Psoas muscle (tissue), 8 donors: ENCODE measurements around the gene OCA2. TPM values are rescaled to one million over a fixed set of nuclear protein-coding genes. Genes with fewer than 3 reads are reported as not detected.

ENCODE experiments used
- ATAC-seq, 4 donors: fragments of 200-7000 bp; cut with Tn5 transposase; one replicate each; pipeline ENCODE4 v1.9.1; 2020; ENCODE audit warnings: moderate library complexity in 3 of 4, mild to moderate bottlenecking in 2 of 4
- DNase-seq, 2 donors: peaks; one replicate each; pipeline ENCODE4 v3.0.0-alpha.2; 2020
- H3K27ac ChIP-seq: fragments of 200-600 bp; one replicate; pipeline ENCODE4 v1.8.0; 2022
- H3K27me3 ChIP-seq, 3 donors: fragments of 200-600 bp in 1 of 3; one replicate each; pipeline versions ENCODE4 v1.6.1 to v1.8.0; 2013 to 2022; ENCODE audit warnings: low read length in 2 of 3, mild to moderate bottlenecking in 2 of 3, moderate library complexity in 1 of 3; ENCODE audit not compliant: insufficient read depth in 3 of 3
- H3K36me3 ChIP-seq, 2 donors: fragments of 200-600 bp in 1 of 2; one replicate each; pipeline versions ENCODE4 v1.6.1 to v1.8.0; 2013 to 2022; ENCODE audit warnings: low read depth in 1 of 2, mild to moderate bottlenecking in 1 of 2, moderate library complexity in 1 of 2; ENCODE audit not compliant: insufficient read depth in 1 of 2
- H3K4me1 ChIP-seq: fragments of 200-600 bp; one replicate; pipeline ENCODE4 v1.8.0; 2022
- H3K4me3 ChIP-seq: fragments of 200-600 bp; one replicate; pipeline ENCODE4 v1.8.0; 2022; ENCODE audit warnings: mild to moderate bottlenecking
- H3K9me3 ChIP-seq: fragments of 200-600 bp; one replicate; pipeline ENCODE4 v1.8.0; 2022
- CTCF ChIP-seq: fragments of 200-600 bp; IDR thresholded peaks from one replicate; pipeline ENCODE4 v1.8.0; 2022; ENCODE audit warnings: antibody characterized with exemption
- WGBS, 3 donors: extraction: QIAGEN DNeasy Blood & Tissue Kit; methylation state at CpG; one replicate each; pipeline versions ENCODE4 v1.1.6 to v1.1.7; 2013; 5-methylcytosine and 5-hydroxymethylcytosine counted together
- intact Hi-C, 2 donors: fragments of 100-400 bp; cut with DNase I; formaldehyde crosslinking; loops; one replicate each; pipeline versions ENCODE4 v1.11.0 to v1.14.2; 2022
- polyA plus RNA-seq, 3 donors: library from polyadenylated mRNA; stranded (reverse); fragments of 200-250 nt; gene quantifications; one replicate each; pipeline ENCODE4 v1.2.3, GENCODE V29; 2013
- total RNA-seq, 4 donors: library from RNA; stranded (reverse); fragmentation: NEBNext Ultra II Directional in 2 of 4; extraction: Animal tissue kit (Norgen Biotek cat#: 25700) in 2 of 4; gene quantifications; one replicate each; pipeline versions ENCODE4 v1.2.1 to v1.2.4, GENCODE V29; 2021 to 2023
- donor health status: healthy with polysubstance abuse.
- donor health status: DM: no; HTN: no; CAD: no; lungs with moderate emphysema.
- donor health status: Bipolar disorder and iron deficiency.
- donor health status: healthy.
- donor health status: DM: yes; HTN: yes; CAD: no.
- donor health status: DM: no; HTN: no; CAD: no.
- donor health status: DM: no; HTN: no; CAD: no.
- donor health status: DM: yes; HTN: yes; CAD: no.

OCA2 gene
- total and polyA plus RNA-seq, 7 donors: 0.03 to 0.52 (median 0.17) TPM; not detected in 2

GRCh38 chr15:27951191-27951890, 147.8 kb downstream of the OCA2 start:
- H3K4me1 ChIP-seq: no peaks in the 10 kb centered on the region
- no peak for ATAC-seq
- no peak overlapping the region for H3K4me3 ChIP-seq
- WGBS, 3 donors: 85 to 90% (median 85%) methylated on average over 13 of the region's 13 CpGs
- no peak for DNase-seq
- H3K27me3 ChIP-seq: no peaks in the 10 kb centered on the region
- intact Hi-C loops: no loop called here
- no peak for TF ChIP-seq CTCF
- H3K36me3 ChIP-seq: no peaks in the 10 kb centered on the region
- no peak overlapping the region for H3K27ac ChIP-seq
- H3K9me3 ChIP-seq: no peaks in the 10 kb centered on the region

GRCh38 chr15:27949089-27949488, 150.0 kb downstream of the OCA2 start:
- Histone ChIP-seq H3K4me1 (no peaks in the 10 kb centered on the region), H3K27me3 (no peaks in the 10 kb centered on the region), H3K4me3 (no peak overlapping the region), H3K27ac (no peak overlapping the region), H3K9me3 (no peaks in the 10 kb centered on the region), H3K36me3 (no peaks in the 10 kb centered on the region)
- intact Hi-C loops: no loop called here
- 78 to 87% (median 83%) methylated on average over 10 of the region's 10 CpGs for WGBS, 3 donors
- TF ChIP-seq CTCF: no peak
- DNase-seq: no peak
- ATAC-seq: no peak

- H3K27me3 ChIP-seq: no peaks in the 10 kb centered on the region
These were observed 159.9 kb downstream of the OCA2 start for GRCh38 chr15:27939246-27939645.

GRCh38 chr15:27937851-27938250, 161.3 kb downstream of the OCA2 start:
- Histone ChIP-seq H3K27me3 (peaks cover 0 to 2% (median 0%) of the 10 kb centered on the region in 3 donors), H3K36me3 (no peaks in the 10 kb centered on the region), H3K9me3 (no peaks in the 10 kb centered on the region), H3K4me1 (no peaks in the 10 kb centered on the region), H3K27ac (no peak overlapping the region), H3K4me3 (no peak overlapping the region)
- intact Hi-C loops: no loop called here
- WGBS, 3 donors: 67 to 70% (median 68%) methylated on average over 1 of the region's 1 CpG
- DNase-seq (no peak), ATAC-seq (no peak)
- no peak for TF ChIP-seq CTCF

More at GRCh38 chr15:27939246-27939645, 159.9 kb downstream of the OCA2 start:
- Histone ChIP-seq H3K27ac (no peak overlapping the region), H3K4me3 (no peak overlapping the region), H3K9me3 (no peaks in the 10 kb centered on the region), H3K4me1 (no peaks in the 10 kb centered on the region), H3K36me3 (no peaks in the 10 kb centered on the region)
- intact Hi-C loops: no loop called here
- no peak for TF ChIP-seq CTCF
- 62 to 86% (median 84%) methylated on average over 2 of the region's 2 CpGs for WGBS, 3 donors
- ATAC-seq: no peak
- no peak for DNase-seq

GRCh38 chr15:27936164-27936563, 163.0 kb downstream of the OCA2 start:
- no peak for TF ChIP-seq CTCF
- no peaks in the 10 kb centered on the region for H3K36me3 ChIP-seq
- 56 to 76% (median 57%) methylated on average over 2 of the region's 2 CpGs for WGBS, 3 donors
- no peak for ATAC-seq
- H3K4me1 ChIP-seq: no peaks in the 10 kb centered on the region
- H3K9me3 ChIP-seq: no peaks in the 10 kb centered on the region
- H3K4me3 ChIP-seq: no peak overlapping the region
- DNase-seq: no peak
- no peak overlapping the region for H3K27ac ChIP-seq
- intact Hi-C loops: no loop called here
- H3K27me3 ChIP-seq: peaks cover 0 to 2% (median 0%) of the 10 kb centered on the region in 3 donors
